ENCODE measurements around the gene UGT1A9. TPM values are rescaled to one million over a fixed set of nuclear protein-coding genes. Genes with fewer than 3 reads are reported as not detected.
A peak's percentile ranks its signal among the peaks of the same experiment; 100 is the strongest.

UGT1A9 gene
- total RNA-seq, 1 experiment from 2014 or later = not detected

DNA sequence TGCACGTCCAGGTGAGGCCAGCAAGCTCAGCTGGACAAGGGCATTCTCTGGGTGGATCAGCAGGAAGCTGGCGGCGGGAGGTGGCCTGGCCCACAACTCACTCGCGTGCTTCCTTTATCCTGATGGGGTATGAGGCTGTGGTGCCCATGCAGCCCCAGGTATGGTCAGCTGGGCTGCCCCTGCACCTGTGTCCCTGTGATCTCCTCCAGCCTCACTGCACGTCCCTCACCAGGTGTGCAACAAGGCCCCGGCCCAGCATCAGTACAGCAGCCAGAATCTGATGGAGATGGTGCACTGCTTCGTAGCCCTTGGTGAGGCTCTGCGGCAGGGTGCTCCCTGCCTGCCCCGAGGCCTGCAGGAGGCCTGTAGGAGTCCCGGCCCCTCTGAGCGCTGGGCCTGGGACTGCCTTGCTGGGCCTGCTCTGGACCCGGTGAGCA is 124.1 kb downstream of the UGT1A9 start:
- no peak overlapping the region for H3K27ac ChIP-seq (ENCODE audit: insufficient read length, low read depth, low read length)
- no peak overlapping the region for H2AFZ ChIP-seq (ENCODE audit: low read length)
- Mint-ChIP-seq H3K36me3 (ENCODE audit: insufficient read depth in 1 of 3, low read depth in 3 of 3) (peaks cover 0 to 4% (median 2%) of the 10 kb centered on the region in 3 experiments; a peak in 3 of 7 replicates), H3K9me3 (peaks cover 8 to 9% of the 10 kb centered on the region in 2 experiments), H3K4me1 (peaks cover 2 to 4% of the 10 kb centered on the region in 2 experiments; a peak in 3 of 4 replicates), H3K27ac (peak overlapping the region in 1 of 3 experiments; percentile 77; a peak in 1 of 7 replicates), H3K4me3 (no peak overlapping the region), H3K27me3 (ENCODE audit: low read depth) (peaks cover 13% of the 10 kb centered on the region)
- H2AK5ac ChIP-seq (ENCODE audit: insufficient read length, low read length) = no peak overlapping the region
- no peak overlapping the region for H2BK20ac ChIP-seq (ENCODE audit: low read depth, low read length, poor library complexity, severe bottlenecking)
- no peak overlapping the region for H2BK12ac ChIP-seq (ENCODE audit: insufficient read length, low read depth, low read length)
- no peak overlapping the region for H4K8ac ChIP-seq (replicated peaks; ENCODE audit: insufficient read length, low read depth, low read length)
- H4K20me1 ChIP-seq (ENCODE audit: control insufficient read depth, insufficient read depth, insufficient read length) = no peaks in the 10 kb centered on the region
- H3K4ac ChIP-seq (ENCODE audit: low read depth, low read length) = no peak overlapping the region
- H3K9me3 ChIP-seq (ENCODE audit: control insufficient read depth, low read depth, low read length) = no peaks in the 10 kb centered on the region
- no peak overlapping the region for H3K9ac ChIP-seq (ENCODE audit: extremely low read depth, insufficient read length, low read length)
- no peak overlapping the region for H3K23ac ChIP-seq (ENCODE audit: insufficient read length, low read depth, low read length)
- H3K79me2 ChIP-seq (ENCODE audit: insufficient read depth, low read length) = no peaks in the 10 kb centered on the region
- no peak overlapping the region for H2BK15ac ChIP-seq (ENCODE audit: low read depth, low read length)
- H3T11ph ChIP-seq (ENCODE audit: low read length) = no peak overlapping the region
- no peaks in the 10 kb centered on the region for H3K27me3 ChIP-seq (ENCODE audit: insufficient read depth, low read length)
- H4K91ac ChIP-seq (ENCODE audit: insufficient read length, low read depth, low read length) = no peak overlapping the region
- peak; percentile 20 for DNase-seq
- no peak for TF ChIP-seq CTCF (conservative IDR thresholded peaks at IDR 0.05)
- H2BK5ac ChIP-seq (ENCODE audit: insufficient read length, low read length) = no peak overlapping the region
- no peaks in the 10 kb centered on the region for H3K4me1 ChIP-seq (ENCODE audit: insufficient read depth, low read length)
- WGBS (ENCODE audit: extremely low coverage, insufficient read length, low lambda C conversion rate) = no CpG with 5 or more reads among the region's 13 CpGs
- no peak overlapping the region for H3K56ac ChIP-seq (ENCODE audit: insufficient read length, low read depth, low read length)
- H3K14ac ChIP-seq (ENCODE audit: insufficient read depth, low read length) = no peak overlapping the region
- no peak overlapping the region for H3K4me2 ChIP-seq (ENCODE audit: insufficient read depth, insufficient read length, low read length)
- no peaks in the 10 kb centered on the region for H3K23me2 ChIP-seq (ENCODE audit: insufficient read length, low read depth, low read length, poor library complexity, severe bottlenecking)
- H4K5ac ChIP-seq (ENCODE audit: insufficient read length, low read depth, low read length) = no peak overlapping the region
- H3K18ac ChIP-seq (ENCODE audit: insufficient read length, low read depth, low read length) = no peak overlapping the region
- no peaks in the 10 kb centered on the region for H3K79me1 ChIP-seq (ENCODE audit: insufficient read depth, low read depth, low read length, poor library complexity, severe bottlenecking)
- no peak overlapping the region for H2BK120ac ChIP-seq (ENCODE audit: low read depth, low read length, poor library complexity, severe bottlenecking)

Measured in H9 (cell line).